Neural cell (in vitro differentiated cells): Measurements from ENCODE around the gene SRC.

Experiments used
- CTCF ChIP-seq: fragments of 450-650 bp; IDR thresholded peaks from 2 replicates; pipeline ENCODE4 v1.5.1; 2014; ENCODE audit warnings: antibody characterized with exemption, mild to moderate bottlenecking, moderate library complexity; ENCODE audit not compliant: poor library complexity, severe bottlenecking
- EZH2 ChIP-seq: fragments of 200-600, 300-800 bp; shearing (Covaris generic), sonication (generic); IDR thresholded peaks from 2 replicates; pipeline ENCODE4 v1.6.1; 2014; ENCODE audit warnings: antibody characterized with exemption, low read length, borderline replicate concordance, mild to moderate bottlenecking; ENCODE audit not compliant: insufficient read depth, poor library complexity, severe bottlenecking
- POLR2AphosphoS5 ChIP-seq: IDR thresholded peaks from 2 replicates; pipeline ENCODE4 v1.6.1; 2012
- SMC3 ChIP-seq: fragments of 450-650 bp; conservative IDR thresholded peaks from 2 replicates; pipeline ENCODE4 v1.6.1; 2014; ENCODE audit warnings: antibody characterized with exemption, mild to moderate bottlenecking, moderate library complexity; ENCODE audit not compliant: poor library complexity

GRCh38 chr20:37355252-37356180 lies 9.6 kb downstream of the SRC start:
- TF ChIP-seq CTCF (no peak), POLR2AphosphoS5 (no peak), SMC3 (no peak), EZH2 (no peak)
